Measurements from ENCODE around the gene TMEM255B.

TMEM255B gene

GRCh38 chr13:113740286-113740556 is 18.8 kb upstream of the TMEM255B start:
- no peak overlapping the region for H3K27ac ChIP-seq (ENCODE audit: low read length)
- no peaks in the 10 kb centered on the region for H3K27me3 ChIP-seq (replicated peaks; ENCODE audit: insufficient read depth, low read length)
- H3K4me1 ChIP-seq (ENCODE audit: low read length): peaks cover 43% of the 10 kb centered on the region
- H3K9me2 ChIP-seq (replicated peaks; ENCODE audit: insufficient read depth, low read length): no peaks in the 10 kb centered on the region
- H3K9me3 ChIP-seq (replicated peaks; ENCODE audit: insufficient read depth, low read length): no peaks in the 10 kb centered on the region
- no peaks in the 10 kb centered on the region for H4K20me1 ChIP-seq (ENCODE audit: insufficient read depth, low read length)
- no peak overlapping the region for H3K4me2 ChIP-seq (ENCODE audit: low read depth, low read length)
- TF ChIP-seq EZH2 (optimal IDR thresholded peaks at IDR 0.05; ENCODE audit: low read depth, low read length) (no peak), EZH2phosphoT487 (IDR thresholded peaks at IDR 0.05; ENCODE audit: low read length) (no peak), CTCF (IDR thresholded peaks at IDR 0.05; ENCODE audit: low read length) (no peak)
- no peak overlapping the region for H2AFZ ChIP-seq (ENCODE audit: low read length)
- H3K4me3 ChIP-seq (ENCODE audit: low read length): no peak overlapping the region
- H3K9ac ChIP-seq (ENCODE audit: low read length): no peak overlapping the region
- H3F3A ChIP-seq (ENCODE audit: insufficient read depth, low read length): peaks cover 10% of the 10 kb centered on the region
- no peaks in the 10 kb centered on the region for H3K36me3 ChIP-seq (replicated peaks; ENCODE audit: insufficient read depth, low read length)
- DNase-seq: no peak
- H3K79me2 ChIP-seq (ENCODE audit: low read length): no peaks in the 10 kb centered on the region

GRCh38 chr13:113740661-113741060 is 18.4 kb upstream of the TMEM255B start:
- Histone ChIP-seq H3K4me3 (ENCODE audit: low read length) (0 out of 2 replicates have a peak overlapping the region, but pooled peaks have one; percentile 13), H3K79me2 (ENCODE audit: low read length) (no peaks in the 10 kb centered on the region), H2AFZ (ENCODE audit: low read length) (no peak overlapping the region), H3K4me1 (ENCODE audit: low read length) (peaks cover 43% of the 10 kb centered on the region), H3K9me3 (replicated peaks; ENCODE audit: insufficient read depth, low read length) (no peaks in the 10 kb centered on the region), H3K4me2 (ENCODE audit: low read depth, low read length) (peak overlapping the region; percentile 74), H4K20me1 (ENCODE audit: insufficient read depth, low read length) (no peaks in the 10 kb centered on the region), H3F3A (ENCODE audit: insufficient read depth, low read length) (peaks cover 10% of the 10 kb centered on the region), H3K9me2 (replicated peaks; ENCODE audit: insufficient read depth, low read length) (no peaks in the 10 kb centered on the region), H3K27me3 (replicated peaks; ENCODE audit: insufficient read depth, low read length) (no peaks in the 10 kb centered on the region), H3K9ac (ENCODE audit: low read length) (no peak overlapping the region), H3K27ac (ENCODE audit: low read length) (peak overlapping the region; percentile 76; the same call in 1 of the 2 replicates), H3K36me3 (replicated peaks; ENCODE audit: insufficient read depth, low read length) (no peaks in the 10 kb centered on the region)
- no peak for TF ChIP-seq EZH2 (optimal IDR thresholded peaks at IDR 0.05; ENCODE audit: low read depth, low read length)
- no peak for DNase-seq

GRCh38 chr13:113741191-113741668 is 17.8 kb upstream of the TMEM255B start:
- H3K36me3 ChIP-seq (replicated peaks; ENCODE audit: insufficient read depth, low read length): no peaks in the 10 kb centered on the region
- H3K4me2 ChIP-seq (ENCODE audit: low read depth, low read length): peak overlapping the region; percentile 74
- no peaks in the 10 kb centered on the region for H3K27me3 ChIP-seq (replicated peaks; ENCODE audit: insufficient read depth, low read length)
- DNase-seq: peak; percentile 90
- H3K27ac ChIP-seq (ENCODE audit: low read length): peak overlapping the region; percentile 76
- peaks cover 43% of the 10 kb centered on the region for H3K4me1 ChIP-seq (ENCODE audit: low read length)
- peak overlapping the region; percentile 28; the same call in 1 of the 2 replicates for H3K4me3 ChIP-seq (ENCODE audit: low read length)
- H3K79me2 ChIP-seq (ENCODE audit: low read length): no peaks in the 10 kb centered on the region
- TF ChIP-seq EZH2 (optimal IDR thresholded peaks at IDR 0.05; ENCODE audit: low read depth, low read length) (no peak), EZH2phosphoT487 (IDR thresholded peaks at IDR 0.05; ENCODE audit: low read length) (no peak), CTCF (IDR thresholded peaks at IDR 0.05; ENCODE audit: low read length) (no peak)
- H3K9me3 ChIP-seq (replicated peaks; ENCODE audit: insufficient read depth, low read length): no peaks in the 10 kb centered on the region
- H3K9me2 ChIP-seq (replicated peaks; ENCODE audit: insufficient read depth, low read length): no peaks in the 10 kb centered on the region
- H3K9ac ChIP-seq (ENCODE audit: low read length): peak overlapping the region; percentile 54
- no peak overlapping the region for H2AFZ ChIP-seq (ENCODE audit: low read length)
- no peaks in the 10 kb centered on the region for H4K20me1 ChIP-seq (ENCODE audit: insufficient read depth, low read length)
- H3F3A ChIP-seq (ENCODE audit: insufficient read depth, low read length): peaks cover 12% of the 10 kb centered on the region

GRCh38 chr13:113742000-113742441 is 17.0 kb upstream of the TMEM255B start:
- Histone ChIP-seq H3K4me3 (ENCODE audit: low read length) (peak overlapping the region; percentile 28), H3K27ac (ENCODE audit: low read length) (peak overlapping the region; percentile 76), H3K36me3 (replicated peaks; ENCODE audit: insufficient read depth, low read length) (no peaks in the 10 kb centered on the region), H2AFZ (ENCODE audit: low read length) (no peak overlapping the region), H4K20me1 (ENCODE audit: insufficient read depth, low read length) (no peaks in the 10 kb centered on the region), H3K9ac (ENCODE audit: low read length) (peak overlapping the region; percentile 54), H3K9me3 (replicated peaks; ENCODE audit: insufficient read depth, low read length) (no peaks in the 10 kb centered on the region), H3K4me2 (ENCODE audit: low read depth, low read length) (peak overlapping the region; percentile 74), H3K4me1 (ENCODE audit: low read length) (peaks cover 43% of the 10 kb centered on the region), H3K9me2 (replicated peaks; ENCODE audit: insufficient read depth, low read length) (no peaks in the 10 kb centered on the region), H3F3A (ENCODE audit: insufficient read depth, low read length) (peaks cover 13% of the 10 kb centered on the region), H3K27me3 (replicated peaks; ENCODE audit: insufficient read depth, low read length) (no peaks in the 10 kb centered on the region), H3K79me2 (ENCODE audit: low read length) (no peaks in the 10 kb centered on the region)
- DNase-seq: peak; percentile 90
- no peak for TF ChIP-seq EZH2phosphoT487 (IDR thresholded peaks at IDR 0.05; ENCODE audit: low read length)
- TF ChIP-seq EZH2 (optimal IDR thresholded peaks at IDR 0.05; ENCODE audit: low read depth, low read length): no peak
- peak; percentile 48 for TF ChIP-seq CTCF (IDR thresholded peaks at IDR 0.05; ENCODE audit: low read length)
